IMR-90 (cell line): ENCODE results near the gene CAMK2B. TPM values are rescaled to one million over a fixed set of nuclear protein-coding genes. Genes with fewer than 3 reads are reported as not detected.
A peak's percentile ranks its signal among the peaks of the same experiment; 100 is the strongest.

Experiments
- ATAC-seq: fragments of 200-7000 bp; cut with Tn5 transposase; 2 replicates; pipeline ENCODE4 v1.9.1; 2020; ENCODE audit warnings: low read depth, mild to moderate bottlenecking, moderate library complexity
- BruUV-seq: library from RNA; stranded (reverse); fragments of 400-500 nt; replicated peaks from 2 replicates; lab custom pipeline; 2021; lab: Mats Ljungman, UMichigan
- CTCF ChIA-PET: fragments of 300-600 bp; formaldehyde crosslinking; extraction: SDS; loops from one replicate; lab custom pipeline; 2021; ENCODE audit warnings: antibody characterized with exemption; lab: Yijun Ruan, JAX
- POLR2A ChIA-PET: fragments of 300-600 bp; sonication (Branson Sonifier 250); formaldehyde crosslinking; loops from one replicate; lab custom pipeline; 2022; ENCODE audit warnings: antibody characterized with exemption; ENCODE audit not compliant: unreplicated experiment; lab: Charles Lee
- DNase-seq: peaks from one replicate; pipeline ENCODE4 v3.0.0; 2013
- H2AFZ ChIP-seq: replicated peaks from 2 replicates; pipeline ENCODE3; 2013; ENCODE audit warnings: low read length, mild to moderate bottlenecking; ENCODE audit not compliant: poor library complexity
- H2AK5ac ChIP-seq: 2 replicates; pipeline ENCODE4 v1.6.1; 2013; ENCODE audit warnings: low read depth, low read length, inconsistent platforms
- H2AK9ac ChIP-seq: replicated peaks from 2 replicates; pipeline ENCODE3; 2013; ENCODE audit warnings: mild to moderate bottlenecking, low read depth, low read length, moderate library complexity; ENCODE audit not compliant: poor library complexity
- H2BK120ac ChIP-seq: 2 replicates; pipeline ENCODE4 v1.6.1; 2013; ENCODE audit warnings: low read depth, low read length, inconsistent platforms
- H2BK15ac ChIP-seq: 3 replicates; pipeline ENCODE4 v1.6.1; 2013; ENCODE audit warnings: low read depth, low read length, inconsistent platforms
- H2BK20ac ChIP-seq: 2 replicates; pipeline ENCODE4 v1.6.1; 2013; ENCODE audit warnings: low read depth, mild to moderate bottlenecking, inconsistent platforms, low read length, moderate library complexity
- H2BK5ac ChIP-seq: 2 replicates; pipeline ENCODE4 v1.6.1; 2013; ENCODE audit warnings: mild to moderate bottlenecking, low read depth, low read length, inconsistent platforms; ENCODE audit not compliant: poor library complexity, severe bottlenecking
- H3K14ac ChIP-seq: replicated peaks from 2 replicates; pipeline ENCODE4 v1.6.1; 2013; ENCODE audit warnings: low read depth, low read length, inconsistent platforms
- H3K18ac ChIP-seq: 2 replicates; pipeline ENCODE4 v1.6.1; 2013; ENCODE audit warnings: low read depth, low read length, control low read depth
- H3K23ac ChIP-seq: 2 replicates; pipeline ENCODE4 v1.6.1; 2013; ENCODE audit warnings: low read depth, low read length, inconsistent platforms
- H3K27ac ChIP-seq: 2 replicates; pipeline ENCODE4 v1.5.1; 2013; ENCODE audit warnings: mild to moderate bottlenecking, control low read depth, low read length; ENCODE audit not compliant: insufficient read depth
- H3K27me3 ChIP-seq: 2 replicates; pipeline ENCODE4 v1.6.1; 2013; ENCODE audit warnings: low read length; ENCODE audit not compliant: control insufficient read depth, insufficient read depth
- H3K36me3 ChIP-seq: 2 replicates; pipeline ENCODE4 v1.6.1; 2013; ENCODE audit warnings: low read length, mixed read lengths; ENCODE audit not compliant: control insufficient read depth, insufficient read depth
- H3K4ac ChIP-seq: 2 replicates; pipeline ENCODE4 v1.6.1; 2013; ENCODE audit warnings: low read depth, low read length, inconsistent platforms
- H3K4me1 ChIP-seq: 2 replicates; pipeline ENCODE4 v1.6.1; 2013; ENCODE audit warnings: low read length, mixed read lengths; ENCODE audit not compliant: control insufficient read depth, insufficient read depth
- H3K4me2 ChIP-seq: 2 replicates; pipeline ENCODE4 v1.6.1; 2013; ENCODE audit warnings: low read depth, mild to moderate bottlenecking, control low read depth, low read length, moderate library complexity
- H3K4me3 ChIP-seq: 2 replicates; pipeline ENCODE4 v1.5.1; 2013; ENCODE audit warnings: low read depth, mild to moderate bottlenecking, control low read depth, low read length, moderate library complexity; ENCODE audit not compliant: insufficient read depth
- H3K56ac ChIP-seq: 2 replicates; pipeline ENCODE4 v1.6.1; 2013; ENCODE audit warnings: low read length, inconsistent platforms; ENCODE audit not compliant: insufficient read depth; ENCODE audit errors: extremely low read depth
- H3K79me1 ChIP-seq, 2 experiments: 2 replicates each; pipeline ENCODE4 v1.6.1; 2013; ENCODE audit warnings: low read length in 2 of 2, inconsistent platforms in 1 of 2, low read depth in 1 of 2
- H3K9ac ChIP-seq: 2 replicates; pipeline ENCODE4 v1.6.1; 2013; ENCODE audit warnings: low read depth, low read length, control low read depth
- H3K9me1 ChIP-seq: 2 replicates; pipeline ENCODE4 v1.6.1; 2013; ENCODE audit warnings: low read length, inconsistent platforms; ENCODE audit not compliant: insufficient read depth
- H3K9me3 ChIP-seq: 2 replicates; pipeline ENCODE4 v1.6.1; 2013; ENCODE audit warnings: low read length; ENCODE audit not compliant: control insufficient read depth, insufficient read depth
- H4K20me1 ChIP-seq: 2 replicates; pipeline ENCODE4 v1.6.1; 2013; ENCODE audit warnings: low read length, inconsistent platforms; ENCODE audit not compliant: insufficient read depth
- H4K5ac ChIP-seq: 2 replicates; pipeline ENCODE4 v1.6.1; 2013; ENCODE audit warnings: mild to moderate bottlenecking, low read depth, low read length, control low read depth
- H4K8ac ChIP-seq, 2 experiments: 2 replicates each; pipeline ENCODE4 v1.6.1; 2013; ENCODE audit warnings: low read depth in 2 of 2, low read length in 2 of 2, control low read depth in 1 of 2, inconsistent platforms in 1 of 2
- H4K91ac ChIP-seq: 2 replicates; pipeline ENCODE4 v1.6.1; 2013; ENCODE audit warnings: low read depth, low read length, inconsistent platforms; ENCODE audit not compliant: insufficient read depth
- MAZ ChIP-seq: IDR thresholded peaks from 2 replicates; pipeline ENCODE4 v1.6.1; 2012; ENCODE audit warnings: low read depth, mild to moderate bottlenecking, low read length, improper control_type of control experiment, moderate library complexity, borderline replicate concordance
- MXI1 ChIP-seq: IDR thresholded peaks from 2 replicates; pipeline ENCODE4 v1.6.1; 2012; ENCODE audit warnings: low read depth, mild to moderate bottlenecking, low read length, moderate library complexity, borderline replicate concordance
- SMC3 ChIP-seq: fragments of 150-350 bp; IDR thresholded peaks from 2 replicates; pipeline ENCODE4 v1.6.1; 2016; ENCODE audit warnings: low read depth, mild to moderate bottlenecking, antibody characterized with exemption, low read length, moderate library complexity
- WGBS, 2 experiments: methylation state at CpG; one replicate each; pipeline versions ENCODE4 v1.1.5 to v1.1.7; 2013; ENCODE audit warnings: missing lambda C conversion rate in 2 of 2; ENCODE audit not compliant: insufficient read length in 1 of 2; ENCODE audit errors: extremely low coverage in 2 of 2; 5-methylcytosine and 5-hydroxymethylcytosine counted together
- dilution Hi-C: fragments of 300-500 bp; cut with HindIII; formaldehyde crosslinking; loops from one replicate; pipeline ENCODE4 v1.14.3; 2018; ENCODE audit warnings: low sequenced_read_pairs; ENCODE audit not compliant: unreplicated experiment
- in situ Hi-C: fragments of 300-500 bp; cut with MboI; formaldehyde crosslinking; loops from 3 replicates; pipeline ENCODE4 v1.14.3; 2019; ENCODE audit warnings: low sequenced_read_pairs, inconsistent platforms, mixed read lengths
- intact Hi-C: fragments of 100-400 bp; cut with micrococcal nuclease; formaldehyde crosslinking; loops from 2 replicates; pipeline ENCODE4 v1.10.0; 2022
- polyA plus RNA-seq, 3 experiments: library from polyadenylated mRNA; depleted of rRNA; stranded (reverse); fragments of >200 nt; gene quantifications; 2 replicates each; pipeline ENCODE4 v1.2.3, GENCODE V29; 2012; ENCODE audit warnings: low replicate concordance in 1 of 3
- total RNA-seq: library from RNA; depleted of rRNA; stranded (reverse); fragments of >200 nt; gene quantifications from 2 replicates; pipeline ENCODE4 v1.2.3, GENCODE V29; 2012

CAMK2B gene
- total and polyA plus RNA-seq, 2 of the 4 experiments (the other 2 are of a cell fraction): 0.18 to 0.36 TPM

DNA sequence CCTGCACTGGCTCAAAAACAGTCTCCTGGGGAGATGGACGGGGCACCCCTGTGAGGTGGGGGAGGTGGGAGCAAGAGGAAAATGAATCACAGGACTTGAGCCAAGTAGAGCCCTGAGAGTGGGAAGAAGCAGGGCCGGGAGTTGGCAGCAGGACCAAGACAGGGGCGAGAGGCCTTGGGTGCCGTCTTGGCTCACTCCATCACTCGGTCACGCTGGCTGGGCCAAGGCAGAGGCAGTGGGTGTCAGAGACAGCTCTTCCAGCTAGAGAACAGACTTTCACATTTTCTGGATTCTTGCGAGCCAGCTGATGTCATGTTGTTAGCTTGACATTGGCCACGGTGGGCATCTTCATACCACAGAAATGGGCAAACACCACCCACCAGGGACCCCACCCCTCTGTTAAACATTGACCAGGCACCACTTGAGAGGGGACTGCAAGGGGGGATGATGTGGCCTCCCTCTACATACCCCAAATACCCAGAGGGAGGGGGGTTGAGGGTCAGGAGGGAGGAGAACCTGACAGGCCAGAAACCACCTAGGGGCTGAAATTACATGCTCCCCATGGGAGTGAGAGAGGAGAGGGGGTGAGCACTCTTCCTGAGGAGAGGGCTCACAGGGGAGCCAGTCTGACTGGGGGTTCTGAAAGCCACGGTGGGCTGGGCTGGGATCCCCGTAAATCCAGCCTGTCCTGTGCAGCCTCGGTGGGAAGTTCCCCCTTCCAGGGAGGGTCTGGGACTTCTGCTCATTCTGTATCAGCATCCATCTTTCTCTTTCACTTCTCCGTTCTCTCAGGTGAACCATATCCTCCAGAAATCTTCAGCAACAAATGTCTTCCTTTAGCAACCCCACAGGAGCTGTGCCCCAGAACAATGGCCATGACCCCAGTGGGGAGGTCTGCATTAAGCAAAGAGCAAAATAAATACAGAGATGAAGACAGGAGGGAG is 19.6 kb downstream of the CAMK2B start (continued):
- TF ChIP-seq MAZ: no peak

DNA sequence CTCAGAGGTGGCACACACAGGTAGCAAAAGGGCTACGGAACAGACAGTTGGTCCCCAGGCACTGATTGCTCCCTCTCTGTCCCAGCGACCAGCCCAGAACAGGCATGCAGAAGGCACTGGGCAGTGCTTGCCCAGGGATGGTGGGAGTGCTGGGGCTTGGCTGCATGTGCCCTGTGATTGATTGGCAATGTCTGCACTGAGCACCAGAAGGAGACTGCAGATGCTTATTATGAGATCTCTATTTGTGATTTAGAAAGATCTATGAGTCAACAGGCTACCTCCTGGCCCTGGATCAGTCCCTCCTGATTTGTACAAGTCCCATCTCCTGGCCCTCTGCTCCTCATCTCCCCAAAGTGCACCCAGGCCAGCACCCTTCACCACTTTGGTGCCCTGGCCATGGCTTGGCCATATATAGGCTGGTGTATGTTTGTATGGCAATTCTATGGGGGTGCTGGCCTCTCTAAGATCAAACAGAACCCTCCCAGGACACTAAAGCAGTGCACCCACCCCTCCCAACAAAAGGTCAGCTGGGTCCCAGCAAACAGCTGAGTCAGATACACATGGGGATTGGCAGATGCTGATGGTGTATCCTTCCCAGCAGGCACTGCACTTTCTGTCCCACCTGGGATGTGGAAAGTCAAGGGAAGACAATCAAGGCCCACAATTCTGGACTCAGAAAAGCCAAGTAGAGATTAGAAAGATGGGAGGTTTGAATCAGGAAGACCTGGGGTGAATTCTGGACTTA is 30.9 kb downstream of the CAMK2B start:
- intact Hi-C loops (no loop called here), dilution Hi-C loops (no loop called here), in situ Hi-C loops (no loop called here)
- DNase-seq: no peak
- Histone ChIP-seq H2BK120ac (no peak overlapping the region), H3K27me3 (peaks cover 44% of the 10 kb centered on the region), H2BK20ac (no peak overlapping the region), H2BK15ac (no peak overlapping the region), H3K79me1 (no peaks in the 10 kb centered on the region), H3K4me3 (no peak overlapping the region), H3K4ac (no peak overlapping the region), H3K9me1 (0 out of 2 replicates have a peak, but pooled peaks cover 4% of the 10 kb centered on the region), H3K4me2 (no peak overlapping the region), H4K91ac (no peak overlapping the region), H3K14ac (no peak overlapping the region), H3K23ac (no peak overlapping the region), H3K36me3 (no peaks in the 10 kb centered on the region), H4K8ac (no peak overlapping the region), H2AFZ (no peak overlapping the region), H3K4me1 (peaks cover 7% of the 10 kb centered on the region; the same call in 1 of the 2 replicates), H3K9ac (no peak overlapping the region), H3K9me3 (no peaks in the 10 kb centered on the region), H3K18ac (no peak overlapping the region), H3K56ac (no peak overlapping the region), H4K5ac (no peak overlapping the region), H2AK9ac (no peak overlapping the region), H2BK5ac (no peak overlapping the region), H4K20me1 (no peaks in the 10 kb centered on the region; the same call in 1 of the 2 replicates), H3K27ac (no peak overlapping the region), H2AK5ac (peak overlapping the region; percentile 43; the same call in 1 of the 2 replicates)
- POLR2A ChIA-PET: no interaction called here
- no peak for TF ChIP-seq SMC3
- no peak for TF ChIP-seq MXI1
- CTCF ChIA-PET: no interaction called here
- no TSS peak for BruUV-seq
- no peak for ATAC-seq
- 75% methylated on average over 2 of the region's 2 CpGs; no CpG with 5 or more reads in 1 of the 2 experiments for WGBS, 2 experiments
